Choroid plexus epithelial cell (primary cell): ENCODE measurements around the gene FAM98C.

Experiments used
- DNase-seq: peaks from one replicate; pipeline ENCODE4 v3.0.0-alpha.2; 2010; ENCODE audit warnings: low read depth
- H3K4me3 ChIP-seq: 2 replicates; pipeline ENCODE4 v1.5.1; 2011; ENCODE audit warnings: low read depth, mild to moderate bottlenecking, control low read depth, low read length, moderate library complexity
- TF ChIP-seq, protein P1 (sequence below): conservative IDR thresholded peaks from 2 replicates; pipeline ENCODE4 v1.5.1; 2011; ENCODE audit warnings: low read depth, mild to moderate bottlenecking, control low read depth, inconsistent platforms, low read length, moderate library complexity

The FAM98C gene

DNA sequence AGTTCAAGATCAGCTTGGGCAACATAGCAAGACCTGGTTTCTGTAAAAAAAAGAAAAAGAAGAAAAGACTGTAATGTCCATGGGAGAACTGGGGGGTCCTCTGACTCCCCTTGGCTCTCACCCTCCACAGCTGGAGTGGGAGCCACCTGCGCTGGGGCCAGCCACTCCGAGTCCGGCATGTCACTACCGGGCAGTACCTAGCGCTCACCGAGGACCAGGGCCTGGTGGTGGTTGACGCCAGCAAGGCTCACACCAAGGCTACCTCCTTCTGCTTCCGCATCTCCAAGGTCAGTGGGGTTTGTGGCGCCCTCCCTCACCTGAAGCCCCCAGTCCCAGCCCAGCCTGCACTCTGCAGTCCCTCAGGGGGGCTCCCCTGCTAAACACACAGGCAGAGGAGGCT lies 45.3 kb downstream of the FAM98C start:
- TF ChIP-seq, protein P1, sequence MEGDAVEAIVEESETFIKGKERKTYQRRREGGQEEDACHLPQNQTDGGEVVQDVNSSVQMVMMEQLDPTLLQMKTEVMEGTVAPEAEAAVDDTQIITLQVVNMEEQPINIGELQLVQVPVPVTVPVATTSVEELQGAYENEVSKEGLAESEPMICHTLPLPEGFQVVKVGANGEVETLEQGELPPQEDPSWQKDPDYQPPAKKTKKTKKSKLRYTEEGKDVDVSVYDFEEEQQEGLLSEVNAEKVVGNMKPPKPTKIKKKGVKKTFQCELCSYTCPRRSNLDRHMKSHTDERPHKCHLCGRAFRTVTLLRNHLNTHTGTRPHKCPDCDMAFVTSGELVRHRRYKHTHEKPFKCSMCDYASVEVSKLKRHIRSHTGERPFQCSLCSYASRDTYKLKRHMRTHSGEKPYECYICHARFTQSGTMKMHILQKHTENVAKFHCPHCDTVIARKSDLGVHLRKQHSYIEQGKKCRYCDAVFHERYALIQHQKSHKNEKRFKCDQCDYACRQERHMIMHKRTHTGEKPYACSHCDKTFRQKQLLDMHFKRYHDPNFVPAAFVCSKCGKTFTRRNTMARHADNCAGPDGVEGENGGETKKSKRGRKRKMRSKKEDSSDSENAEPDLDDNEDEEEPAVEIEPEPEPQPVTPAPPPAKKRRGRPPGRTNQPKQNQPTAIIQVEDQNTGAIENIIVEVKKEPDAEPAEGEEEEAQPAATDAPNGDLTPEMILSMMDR, result no peak
- H3K4me3 ChIP-seq, result no peak overlapping the region
- no peak for DNase-seq

DNA sequence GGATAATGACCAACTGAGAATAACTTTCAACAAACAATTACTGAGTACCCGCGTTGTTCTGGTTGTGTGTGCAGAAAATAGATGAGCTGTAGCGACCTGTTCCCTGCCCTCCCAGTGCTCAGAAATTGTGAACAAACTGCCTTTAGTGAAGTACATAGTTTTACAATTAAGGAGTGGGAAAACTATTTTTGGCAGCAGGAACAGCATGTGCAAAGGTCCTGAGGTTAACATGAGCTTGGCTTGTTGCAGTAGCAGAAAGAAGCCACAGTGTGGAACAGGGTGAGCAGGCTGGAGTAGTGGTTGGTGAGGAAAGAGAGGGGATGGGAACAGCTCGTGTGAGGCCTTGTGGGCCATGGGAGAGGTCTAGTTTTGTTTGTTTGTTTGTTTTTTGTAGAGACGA lies 46.6 kb downstream of the FAM98C start:
- no peak for DNase-seq
- H3K4me3 ChIP-seq, result no peak overlapping the region
- TF ChIP-seq, protein P1, result no peak

DNA sequence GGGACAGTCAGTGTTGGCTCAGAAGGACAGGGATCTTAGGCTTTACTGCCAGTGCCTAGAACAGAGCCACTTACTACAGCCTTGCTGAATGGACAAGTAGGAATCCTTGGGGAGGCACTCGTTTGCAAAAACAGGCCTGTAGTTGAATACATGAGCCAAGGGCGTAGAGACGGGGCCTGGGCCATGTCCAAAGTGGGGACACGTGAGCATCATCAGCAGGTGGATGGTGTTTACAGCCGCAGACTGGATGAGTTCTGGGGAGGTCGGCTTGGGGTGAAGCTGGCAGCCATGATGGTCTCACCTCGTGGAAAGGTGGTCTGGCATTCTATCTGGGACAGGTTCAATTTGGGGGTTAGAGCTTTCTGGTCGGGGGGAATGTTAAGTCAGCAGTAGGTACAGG lies 48.1 kb downstream of the FAM98C start:
- no peak overlapping the region for H3K4me3 ChIP-seq
- TF ChIP-seq, protein P1, result no peak
- DNase-seq, result no peak

DNA sequence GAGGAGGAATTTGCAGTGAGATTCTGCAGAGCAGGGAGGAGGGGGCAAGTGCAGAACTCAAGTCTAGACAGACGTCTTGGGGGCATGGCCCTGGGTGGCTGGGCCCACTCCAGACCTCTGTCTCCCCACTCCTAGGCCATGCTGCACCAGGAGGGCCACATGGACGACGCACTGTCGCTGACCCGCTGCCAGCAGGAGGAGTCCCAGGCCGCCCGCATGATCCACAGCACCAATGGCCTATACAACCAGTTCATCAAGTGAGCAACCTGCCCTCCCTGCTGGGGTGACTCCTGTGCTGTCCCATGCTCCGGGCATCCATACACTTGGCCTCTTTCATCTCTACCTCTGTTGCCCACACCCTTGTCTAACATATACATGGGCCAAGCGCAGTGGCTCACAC lies 48.7 kb downstream of the FAM98C start:
- TF ChIP-seq, protein P1, result no peak
- no peak overlapping the region for H3K4me3 ChIP-seq
- no peak for DNase-seq

DNA sequence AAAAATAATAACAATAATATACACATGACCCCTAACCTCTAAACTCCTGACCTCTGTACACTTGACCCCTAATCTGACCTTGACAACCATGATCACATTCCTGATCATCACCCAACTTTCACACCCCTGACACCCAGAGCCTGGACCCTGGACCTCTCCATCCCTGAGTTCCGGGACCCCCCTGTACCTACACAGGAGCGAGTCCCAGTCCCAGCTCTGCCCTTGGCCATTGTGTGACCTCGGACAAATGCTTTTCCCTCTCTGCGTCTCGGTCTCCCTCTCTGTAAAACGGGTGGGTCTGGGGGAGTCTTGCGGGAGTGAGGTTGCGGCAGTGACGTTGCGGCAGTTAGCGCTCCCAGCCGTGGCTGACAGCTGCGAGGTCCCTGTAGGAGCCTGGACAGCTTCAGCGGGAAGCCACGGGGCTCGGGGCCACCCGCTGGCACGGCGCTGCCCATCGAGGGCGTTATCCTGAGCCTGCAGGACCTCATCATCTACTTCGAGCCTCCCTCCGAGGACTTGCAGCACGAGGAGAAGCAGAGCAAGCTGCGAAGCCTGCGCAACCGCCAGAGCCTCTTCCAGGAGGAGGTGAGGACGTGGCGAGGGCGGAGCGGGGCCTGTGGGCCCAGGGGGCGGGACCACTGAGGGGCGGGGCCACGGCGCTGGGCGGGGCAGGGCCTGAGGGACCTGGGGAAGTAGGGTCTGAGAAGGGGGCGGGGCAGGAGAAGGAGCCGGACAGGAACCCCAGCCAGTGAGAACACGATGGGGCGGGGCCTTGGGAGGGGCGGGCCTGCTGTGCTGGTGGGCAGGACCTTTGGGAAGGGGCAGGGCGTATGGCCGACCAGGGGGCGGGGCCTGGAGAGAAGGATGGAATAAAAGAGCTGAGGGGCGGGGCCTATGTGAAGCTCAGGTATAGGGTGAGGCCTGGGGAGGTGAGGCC lies 49.8 kb downstream of the FAM98C start:
- no peak overlapping the region for H3K4me3 ChIP-seq
- no peak for DNase-seq
- TF ChIP-seq, protein P1, result no peak

DNA sequence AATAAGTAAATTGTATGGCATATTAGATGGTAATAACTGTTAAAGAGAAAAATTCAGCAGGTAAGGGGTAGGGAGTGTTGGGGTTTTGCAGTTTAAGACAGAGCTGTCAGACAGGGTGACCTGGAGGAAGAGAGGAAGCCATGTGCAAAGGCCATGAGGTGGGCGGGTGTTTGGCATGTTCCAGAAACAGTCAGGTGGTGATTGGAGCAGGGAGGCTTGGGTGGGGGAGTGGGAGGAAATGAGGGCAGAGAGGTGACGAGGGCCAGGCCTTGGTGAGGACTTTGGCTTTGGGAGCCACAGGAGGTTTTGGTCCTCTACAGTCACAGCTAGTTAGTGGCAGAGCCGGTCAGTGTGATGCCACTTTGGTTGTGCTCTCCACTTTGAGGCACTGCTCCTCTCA lies 50.7 kb downstream of the FAM98C start:
- H3K4me3 ChIP-seq, result no peak overlapping the region
- no peak for DNase-seq

More for the DNA sequence above, 50.7 kb downstream of the FAM98C start:
- TF ChIP-seq, protein P1, result no peak
